Panc1 (cell line): Measurements from ENCODE around the gene THSD7A. TPM values are rescaled to one million over a fixed set of nuclear protein-coding genes. Genes with fewer than 3 reads are reported as not detected.

Experiments used
- ATAC-seq: fragments of 200-7000 bp; cut with Tn5 transposase; 2 replicates; pipeline ENCODE4 v1.9.1; 2020; ENCODE audit warnings: mild to moderate bottlenecking, moderate library complexity
- BruUV-seq: library from RNA; stranded (reverse); fragments of 400-500 nt; replicated peaks from 2 replicates; lab custom pipeline; 2021; lab: Mats Ljungman, UMichigan
- CTCF ChIA-PET: fragments of 300-600 bp; sonication (Branson Sonifier 250); formaldehyde crosslinking; loops from one replicate; lab custom pipeline; 2022; ENCODE audit warnings: antibody characterized with exemption; lab: Charles Lee
- POLR2A ChIA-PET: fragments of 300-600 bp; sonication (Branson Sonifier 250); formaldehyde crosslinking; loops from one replicate; lab custom pipeline; 2022; ENCODE audit warnings: antibody characterized with exemption; lab: Charles Lee
- DNase-seq: peaks from one replicate; pipeline ENCODE4 v3.0.0-alpha.2; 2010; ENCODE audit warnings: low read depth, low spot score
- H3K27ac ChIP-seq: 2 replicates; pipeline ENCODE4 v1.5.1; 2011; ENCODE audit warnings: mild to moderate bottlenecking, low read length, inconsistent platforms
- H3K27me3 ChIP-seq: fragments of 200-500 bp; sonication (Bioruptor generic); 2 replicates; pipeline ENCODE4 v1.6.0; 2014; ENCODE audit warnings: low read length, inconsistent platforms; ENCODE audit not compliant: control insufficient read depth, insufficient read depth
- H3K36me3 ChIP-seq: fragments of 200-500 bp; sonication (Bioruptor generic); 2 replicates; pipeline ENCODE4 v1.5.1; 2014; ENCODE audit warnings: inconsistent platforms, mild to moderate bottlenecking, low read length, moderate library complexity; ENCODE audit not compliant: control insufficient read depth, insufficient read depth
- H3K4me1 ChIP-seq: 2 replicates; pipeline ENCODE4 v1.5.1; 2011; ENCODE audit warnings: inconsistent platforms, mild to moderate bottlenecking, low read length, moderate library complexity; ENCODE audit not compliant: control insufficient read depth, insufficient read depth
- H3K4me3 ChIP-seq, 2 experiments: 2 replicates each; pipeline ENCODE4 v1.5.1; 2011 to 2012; ENCODE audit warnings: low read depth in 2 of 2, low read length in 2 of 2, mild to moderate bottlenecking in 2 of 2, inconsistent platforms in 1 of 2, moderate library complexity in 1 of 2
- H3K9me3 ChIP-seq: fragments of 200-500 bp; sonication (Bioruptor generic); 2 replicates; pipeline ENCODE4 v1.5.1; 2014; ENCODE audit warnings: low read depth, mild to moderate bottlenecking, inconsistent platforms, low read length, moderate library complexity; ENCODE audit not compliant: control insufficient read depth, insufficient read depth
- CTCF ChIP-seq: fragments of 450-650 bp; IDR thresholded peaks from 2 replicates; pipeline ENCODE4 v1.5.1; 2017; ENCODE audit warnings: mild to moderate bottlenecking
- POLR2AphosphoS5 ChIP-seq: IDR thresholded peaks from 2 replicates; pipeline ENCODE4 v1.6.1; 2012; ENCODE audit warnings: mild to moderate bottlenecking, low read depth, low read length, moderate library complexity
- REST ChIP-seq, 2 experiments: IDR thresholded peaks; 2 replicates each; pipeline ENCODE4 v1.6.1; 2011 to 2012; ENCODE audit warnings: low read depth in 2 of 2, control low read depth in 1 of 2, low read length in 1 of 2, mild to moderate bottlenecking in 1 of 2, moderate library complexity in 1 of 2; ENCODE audit not compliant: insufficient read depth in 1 of 2
- SIN3A ChIP-seq: IDR thresholded peaks from 2 replicates; pipeline ENCODE4 v1.6.1; 2012; ENCODE audit warnings: low read depth, mild to moderate bottlenecking, low read length, moderate library complexity, borderline replicate concordance; ENCODE audit not compliant: insufficient read depth
- TCF7L2 ChIP-seq: IDR thresholded peaks from 2 replicates; pipeline ENCODE4 v1.6.1; 2011; ENCODE audit warnings: mild to moderate bottlenecking, low read depth, low read length, inconsistent platforms
- in situ Hi-C: cut with HindIII; loops from 2 replicates; pipeline ENCODE4 v1.10.0; 2016; ENCODE audit warnings: low sequenced_read_pairs, low pct_unique_long_range_greater_than_20kb
- intact Hi-C: fragments of 100-400 bp; cut with micrococcal nuclease; formaldehyde crosslinking; loops from one replicate; pipeline ENCODE4 v1.10.0; 2022; ENCODE audit not compliant: unreplicated experiment
- total RNA-seq: library from RNA; stranded (reverse); gene quantifications from one replicate; pipeline ENCODE4 v1.2.1, GENCODE V29; 2021; ENCODE audit not compliant: unreplicated experiment

THSD7A gene
- total RNA-seq, 1 experiment from 2014 or later = 38.6 TPM

GRCh38 chr7:11625669-11626068 lies 206.3 kb downstream of the THSD7A start:
- CTCF ChIA-PET = no interaction called here
- H3K27ac ChIP-seq = no peak overlapping the region; the same call in 1 of the 2 replicates
- no TSS peak for BruUV-seq

GRCh38 chr7:11623093-11623678 lies 208.8 kb downstream of the THSD7A start:
- in situ Hi-C loops = no loop called here
- DNase-seq = no peak
- CTCF ChIA-PET = no interaction called here
- no TSS peak for BruUV-seq
- H3K4me1 ChIP-seq = no peaks in the 10 kb centered on the region
- H3K27ac ChIP-seq = no peak overlapping the region; the same call in 1 of the 2 replicates
- no peak overlapping the region for H3K4me3 ChIP-seq
- POLR2A ChIA-PET = no interaction called here
- intact Hi-C loops = no loop called here
- H3K27me3 ChIP-seq = no peaks in the 10 kb centered on the region
- no peaks in the 10 kb centered on the region for H3K36me3 ChIP-seq
- no peak for TF ChIP-seq POLR2AphosphoS5
- no peak for TF ChIP-seq REST (IDR thresholded peaks at IDR 0.05; ENCODE audit: insufficient read depth in 1 of 2, low read depth in 2 of 2, low read length in 1 of 2)
- no peak for TF ChIP-seq SIN3A
- no peak for TF ChIP-seq TCF7L2
- no peak for TF ChIP-seq CTCF
- ATAC-seq = no peak
- no peaks in the 10 kb centered on the region for H3K9me3 ChIP-seq

More at GRCh38 chr7:11625669-11626068, 206.3 kb downstream of the THSD7A start:
- H3K4me3 ChIP-seq = no peak overlapping the region
- intact Hi-C loops (no loop called here), in situ Hi-C loops (no loop called here)
- POLR2A ChIA-PET = no interaction called here
- H3K9me3 ChIP-seq = no peaks in the 10 kb centered on the region
- DNase-seq (no peak), ATAC-seq (no peak)
- no peaks in the 10 kb centered on the region for H3K4me1 ChIP-seq
- H3K27me3 ChIP-seq = no peaks in the 10 kb centered on the region
- TF ChIP-seq CTCF (no peak), POLR2AphosphoS5 (no peak), TCF7L2 (no peak)
- H3K36me3 ChIP-seq = no peaks in the 10 kb centered on the region
